HEK293 (cell line): ENCODE data around the gene NAALADL2.

ENCODE experiments used
- CTCF ChIA-PET: fragments of 350-600 bp; formaldehyde crosslinking; extraction: SDS; loops from one replicate; lab custom pipeline; 2021; ENCODE audit warnings: antibody characterized with exemption; lab: Yijun Ruan, JAX
- POLR2A ChIA-PET: fragments of 300-600 bp; formaldehyde crosslinking; extraction: SDS; loops from one replicate; lab custom pipeline; 2020; ENCODE audit warnings: antibody characterized with exemption, inconsistent platforms; lab: Yijun Ruan, JAX
- H3K27ac ChIP-seq: fragments of 200-500 bp; sonication (Bioruptor generic); 2 replicates; pipeline ENCODE4 v1.5.1; 2014; ENCODE audit warnings: low read depth, low read length, control low read depth, inconsistent platforms; ENCODE audit errors: extremely low read depth
- H3K36me3 ChIP-seq, 2 experiments: fragments of 200-500 bp in 1 of 2; sonication (Bioruptor generic) in 1 of 2; 1 replicate in 1 of 2; 2 replicates in 1 of 2; pipeline ENCODE4 v1.5.1; 2014 to 2017; ENCODE audit warnings: inconsistent platforms in 2 of 2, low read length in 2 of 2; ENCODE audit not compliant: control insufficient read depth in 2 of 2, insufficient read depth in 1 of 2
- H3K4me1 ChIP-seq: fragments of 200-500 bp; sonication (Bioruptor generic); 2 replicates; pipeline ENCODE4 v1.5.1; 2014; ENCODE audit warnings: mild to moderate bottlenecking, low read length, inconsistent platforms; ENCODE audit not compliant: control insufficient read depth, insufficient read depth
- H3K4me3 ChIP-seq: 2 replicates; pipeline ENCODE4 v1.5.1; 2011; ENCODE audit warnings: low read depth, mild to moderate bottlenecking, control low read depth, low read length, moderate library complexity
- H3K9me3 ChIP-seq: fragments of 200-500 bp; sonication (Bioruptor generic); 2 replicates; pipeline ENCODE4 v1.5.1; 2014; ENCODE audit warnings: low read depth, low read length, inconsistent platforms; ENCODE audit not compliant: control insufficient read depth, insufficient read depth
- GLIS1 ChIP-seq: fragments of 450-650 bp; formaldehyde crosslinking; IDR thresholded peaks from 2 replicates; pipeline ENCODE4 v1.5.1; 2016; ENCODE audit warnings: missing biosample characterization, missing genetic modification characterization
- KLF1 ChIP-seq: fragments of 450-650 bp; formaldehyde crosslinking; IDR thresholded peaks from 2 replicates; pipeline ENCODE4 v1.5.1; 2016; ENCODE audit warnings: missing biosample characterization, missing genetic modification characterization
- PRDM2 ChIP-seq: fragments of 450-650 bp; formaldehyde crosslinking; IDR thresholded peaks from 2 replicates; pipeline ENCODE4 v1.5.1; 2016; ENCODE audit warnings: missing biosample characterization, missing genetic modification characterization, borderline replicate concordance
- PRDM6 ChIP-seq: fragments of 450-650 bp; formaldehyde crosslinking; IDR thresholded peaks from 2 replicates; pipeline ENCODE4 v1.5.1; 2017; ENCODE audit warnings: missing biosample characterization, missing genetic modification characterization
- REST ChIP-seq: fragments of 450-650 bp; formaldehyde crosslinking; IDR thresholded peaks from 2 replicates; pipeline ENCODE4 v1.5.1; 2016; ENCODE audit warnings: missing biosample characterization, missing genetic modification characterization
- SETDB1 ChIP-seq: IDR thresholded peaks from one replicate; pipeline ENCODE4 v1.6.1; 2017; ENCODE audit warnings: mild to moderate bottlenecking, low read length, moderate library complexity, mixed read lengths; ENCODE audit not compliant: insufficient read length
- YY1 ChIP-seq: fragments of 450-650 bp; formaldehyde crosslinking; IDR thresholded peaks from 2 replicates; pipeline ENCODE4 v1.5.1; 2018; ENCODE audit warnings: missing biosample characterization, missing genetic modification characterization
- ZBTB21 ChIP-seq: fragments of 450-650 bp; formaldehyde crosslinking; IDR thresholded peaks from 2 replicates; pipeline ENCODE4 v1.5.1; 2017; ENCODE audit warnings: missing biosample characterization, missing genetic modification characterization
- ZNF114 ChIP-seq: fragments of 450-650 bp; formaldehyde crosslinking; IDR thresholded peaks from 2 replicates; pipeline ENCODE4 v1.5.0; 2017; ENCODE audit warnings: missing biosample characterization, missing genetic modification characterization
- ZNF138 ChIP-seq: fragments of 450-650 bp; formaldehyde crosslinking; IDR thresholded peaks from 2 replicates; pipeline ENCODE4 v1.5.1; 2016; ENCODE audit warnings: missing biosample characterization, missing genetic modification characterization, borderline replicate concordance
- ZNF146 ChIP-seq: fragments of 450-650 bp; formaldehyde crosslinking; IDR thresholded peaks from 2 replicates; pipeline ENCODE4 v1.5.1; 2016; ENCODE audit warnings: missing biosample characterization, missing genetic modification characterization
- ZNF155 ChIP-seq: fragments of 450-650 bp; formaldehyde crosslinking; IDR thresholded peaks from 2 replicates; pipeline ENCODE4 v1.5.1; 2016; ENCODE audit warnings: missing biosample characterization, missing genetic modification characterization
- ZNF175 ChIP-seq: fragments of 450-650 bp; formaldehyde crosslinking; IDR thresholded peaks from 2 replicates; pipeline ENCODE4 v1.5.1; 2016; ENCODE audit warnings: missing biosample characterization, missing genetic modification characterization
- ZNF221 ChIP-seq: fragments of 450-650 bp; formaldehyde crosslinking; IDR thresholded peaks from 2 replicates; pipeline ENCODE4 v1.5.1; 2017; ENCODE audit warnings: missing biosample characterization, missing genetic modification characterization, borderline replicate concordance
- ZNF248 ChIP-seq: fragments of 450-650 bp; formaldehyde crosslinking; IDR thresholded peaks from 2 replicates; pipeline ENCODE4 v1.5.1; 2017; ENCODE audit warnings: missing biosample characterization, missing genetic modification characterization
- ZNF311 ChIP-seq: fragments of 450-650 bp; formaldehyde crosslinking; IDR thresholded peaks from 2 replicates; pipeline ENCODE4 v1.5.1; 2017; ENCODE audit warnings: missing biosample characterization, missing genetic modification characterization, borderline replicate concordance
- ZNF529 ChIP-seq: fragments of 450-650 bp; formaldehyde crosslinking; IDR thresholded peaks from 2 replicates; pipeline ENCODE4 v1.5.1; 2017; ENCODE audit warnings: missing genetic modification characterization, missing biosample characterization; ENCODE audit not compliant: insufficient replicate concordance
- ZNF561 ChIP-seq: fragments of 450-650 bp; IDR thresholded peaks from 2 replicates; pipeline ENCODE4 v1.5.1; 2018; ENCODE audit warnings: missing biosample characterization, missing genetic modification characterization, borderline replicate concordance
- ZNF707 ChIP-seq: fragments of 450-650 bp; formaldehyde crosslinking; IDR thresholded peaks from 2 replicates; pipeline ENCODE4 v1.5.1; 2016; ENCODE audit warnings: missing biosample characterization, missing genetic modification characterization
- ZSCAN5A ChIP-seq: fragments of 450-650 bp; formaldehyde crosslinking; IDR thresholded peaks from 2 replicates; pipeline ENCODE4 v1.5.1; 2016; ENCODE audit warnings: missing biosample characterization, missing genetic modification characterization
- TF ChIP-seq, protein P1 (sequence below): fragments of 450-650 bp; formaldehyde crosslinking; IDR thresholded peaks from 2 replicates; pipeline ENCODE4 v1.5.1; 2017; ENCODE audit warnings: missing biosample characterization, missing genetic modification characterization
- TF ChIP-seq, protein P2 (sequence below): fragments of 450-650 bp; formaldehyde crosslinking; optimal IDR thresholded peaks from 2 replicates; pipeline ENCODE3; 2016; ENCODE audit warnings: missing biosample characterization, mild to moderate bottlenecking, missing genetic modification characterization

NAALADL2 gene

DNA sequence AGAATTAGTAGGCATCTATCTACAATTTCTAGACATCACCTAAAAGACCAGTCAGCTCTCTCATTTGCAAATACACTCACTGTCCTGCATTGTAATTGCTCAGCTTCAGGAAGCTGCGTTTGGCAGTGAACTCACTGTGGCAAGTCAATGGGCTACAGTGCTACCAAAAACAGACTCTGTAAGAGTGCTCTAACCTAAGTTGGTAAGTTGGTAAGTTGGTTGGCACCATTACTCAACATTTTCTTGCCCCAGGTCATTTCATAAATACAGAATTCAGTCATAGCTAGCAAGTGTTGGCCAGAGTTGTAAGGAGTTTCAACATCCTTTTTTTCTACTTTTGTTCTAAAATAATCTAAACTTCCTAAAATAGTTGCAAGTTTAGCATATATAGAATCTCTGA, 466.3 kb downstream of the NAALADL2 start (continued):
- TF ChIP-seq PRDM2 (tag by site-specific recombination), result no peak
- TF ChIP-seq, protein P1, sequence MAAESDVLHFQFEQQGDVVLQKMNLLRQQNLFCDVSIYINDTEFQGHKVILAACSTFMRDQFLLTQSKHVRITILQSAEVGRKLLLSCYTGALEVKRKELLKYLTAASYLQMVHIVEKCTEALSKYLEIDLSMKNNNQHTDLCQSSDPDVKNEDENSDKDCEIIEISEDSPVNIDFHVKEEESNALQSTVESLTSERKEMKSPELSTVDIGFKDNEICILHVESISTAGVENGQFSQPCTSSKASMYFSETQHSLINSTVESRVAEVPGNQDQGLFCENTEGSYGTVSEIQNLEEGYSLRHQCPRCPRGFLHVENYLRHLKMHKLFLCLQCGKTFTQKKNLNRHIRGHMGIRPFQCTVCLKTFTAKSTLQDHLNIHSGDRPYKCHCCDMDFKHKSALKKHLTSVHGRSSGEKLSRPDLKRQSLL, result no peak
- no peak for TF ChIP-seq ZNF138 (tag by site-specific recombination)
- TF ChIP-seq, all 188 proteins: peak for 0

DNA sequence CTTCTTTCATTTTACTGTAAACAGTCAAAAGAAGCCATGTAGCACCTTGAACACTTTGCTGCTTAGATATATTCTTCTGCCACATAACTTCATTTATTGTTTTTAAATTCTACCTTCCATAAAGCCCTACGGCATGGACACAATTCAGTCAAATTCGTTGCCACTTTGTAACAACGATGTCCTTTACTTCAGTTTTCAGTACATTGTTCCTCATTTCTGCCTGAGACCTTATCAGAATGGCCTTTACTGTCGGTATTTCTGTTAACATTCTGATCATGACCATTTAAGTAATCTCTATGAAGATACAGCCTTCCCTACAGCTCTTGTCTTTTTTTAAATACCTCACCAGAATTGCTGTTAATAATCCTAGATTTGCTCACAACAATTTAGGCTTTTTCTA, 466.9 kb downstream of the NAALADL2 start:
- no peaks in the 10 kb centered on the region for H3K9me3 ChIP-seq
- CTCF ChIA-PET, result no interaction called here
- H3K4me3 ChIP-seq, result no peak overlapping the region
- POLR2A ChIA-PET, result no interaction called here
- no peaks in the 10 kb centered on the region for H3K36me3 ChIP-seq
- no peak overlapping the region for H3K27ac ChIP-seq
- H3K4me1 ChIP-seq, result no peaks in the 10 kb centered on the region
- TF ChIP-seq GLIS1 (tag by site-specific recombination) (no peak), REST (tag by site-specific recombination) (no peak), ZNF146 (tag by site-specific recombination) (no peak), ZNF155 (tag by site-specific recombination) (no peak), ZNF311 (tag by site-specific recombination) (no peak), ZNF707 (tag by site-specific recombination) (no peak), ZNF175 (tag by site-specific recombination) (no peak), ZSCAN5A (no peak), ZNF221 (no peak), PRDM6 (no peak), ZNF561 (tag by site-specific recombination) (no peak), ZNF114 (no peak), YY1 (tag by site-specific recombination) (no peak), KLF1 (tag by site-specific recombination) (no peak), ZNF529 (tag by site-specific recombination) (no peak), ZNF248 (no peak), SETDB1 (no peak), ZBTB21 (tag by site-specific recombination) (no peak)
- TF ChIP-seq, protein P2, sequence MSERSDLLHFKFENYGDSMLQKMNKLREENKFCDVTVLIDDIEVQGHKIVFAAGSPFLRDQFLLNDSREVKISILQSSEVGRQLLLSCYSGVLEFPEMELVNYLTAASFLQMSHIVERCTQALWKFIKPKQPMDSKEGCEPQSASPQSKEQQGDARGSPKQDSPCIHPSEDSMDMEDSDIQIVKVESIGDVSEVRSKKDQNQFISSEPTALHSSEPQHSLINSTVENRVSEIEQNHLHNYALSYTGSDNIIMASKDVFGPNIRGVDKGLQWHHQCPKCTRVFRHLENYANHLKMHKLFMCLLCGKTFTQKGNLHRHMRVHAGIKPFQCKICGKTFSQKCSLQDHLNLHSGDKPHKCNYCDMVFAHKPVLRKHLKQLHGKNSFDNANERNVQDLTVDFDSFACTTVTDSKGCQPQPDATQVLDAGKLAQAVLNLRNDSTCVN (tag by site-specific recombination), result no peak
